Keratinocyte (primary cell): ENCODE results near the gene VPS25. TPM values are rescaled to one million over a fixed set of nuclear protein-coding genes. Genes with fewer than 3 reads are reported as not detected.

Source experiments
- DNase-seq: peaks from one replicate; pipeline ENCODE4 v3.0.0-alpha.2; 2011; ENCODE audit warnings: low read depth, missing footprints, low spot score
- FAIRE-seq: peaks from 2 replicates; lab custom pipeline; 2011; peaks lifted over from hg19 to GRCh38; lab: Jason Lieb, UNC
- H2AFZ ChIP-seq: 2 replicates; pipeline ENCODE4 v1.6.0; 2012; ENCODE audit warnings: low read length, control low read depth, inconsistent platforms; ENCODE audit not compliant: control insufficient read depth
- H3K27ac ChIP-seq: 2 replicates; pipeline ENCODE4 v1.5.1; 2011; ENCODE audit warnings: low read length; ENCODE audit not compliant: control insufficient read depth, insufficient read depth
- H3K27me3 ChIP-seq: 3 replicates; pipeline ENCODE4 v1.6.0; 2011; ENCODE audit warnings: low read length; ENCODE audit not compliant: control insufficient read depth, insufficient read depth; ENCODE audit errors: extremely low read depth
- H3K36me3 ChIP-seq, 2 experiments: 2 replicates in 1 of 2; 3 replicates in 1 of 2; pipeline ENCODE4 v1.5.1; 2011; ENCODE audit warnings: low read length in 2 of 2, mild to moderate bottlenecking in 1 of 2; ENCODE audit not compliant: control insufficient read depth in 2 of 2, insufficient read depth in 2 of 2; ENCODE audit errors: extremely low read depth in 1 of 2
- H3K4me1 ChIP-seq: 3 replicates; pipeline ENCODE4 v1.5.1; 2011; ENCODE audit warnings: low read length; ENCODE audit not compliant: control insufficient read depth, insufficient read depth; ENCODE audit errors: extremely low read depth
- H3K4me2 ChIP-seq: 3 replicates; pipeline ENCODE4 v1.6.0; 2011; ENCODE audit warnings: low read depth, low read length; ENCODE audit not compliant: control insufficient read depth, insufficient read depth; ENCODE audit errors: extremely low read depth
- H3K4me3 ChIP-seq, 3 experiments: fragments of 200-600 bp in 1 of 3; sonication (generic) in 1 of 3; 2 replicates in 2 of 3; 3 replicates in 1 of 3; pipeline ENCODE4 v1.5.1; 2011 to 2016; ENCODE audit warnings: low read length in 3 of 3, mild to moderate bottlenecking in 3 of 3, control low read depth in 2 of 3, inconsistent platforms in 1 of 3, low read depth in 1 of 3, mixed read lengths in 1 of 3, mixed run types in 1 of 3, moderate library complexity in 1 of 3; ENCODE audit not compliant: control insufficient read depth in 2 of 3, insufficient read depth in 2 of 3; ENCODE audit errors: extremely low read depth in 1 of 3
- H3K79me2 ChIP-seq: 2 replicates; pipeline ENCODE4 v1.6.0; 2012; ENCODE audit warnings: low read length; ENCODE audit not compliant: control insufficient read depth, insufficient read depth
- H3K9ac ChIP-seq: 3 replicates; pipeline ENCODE4 v1.6.0; 2011; ENCODE audit warnings: low read length; ENCODE audit not compliant: control insufficient read depth, insufficient read depth; ENCODE audit errors: extremely low read depth
- H3K9me1 ChIP-seq: 3 replicates; pipeline ENCODE4 v1.6.0; 2011; ENCODE audit warnings: low read length; ENCODE audit not compliant: control insufficient read depth, insufficient read depth; ENCODE audit errors: extremely low read depth
- H3K9me3 ChIP-seq: 2 replicates; pipeline ENCODE4 v1.5.1; 2012; ENCODE audit warnings: low read depth, low read length; ENCODE audit not compliant: control insufficient read depth
- H4K20me1 ChIP-seq: 3 replicates; pipeline ENCODE4 v1.6.0; 2011; ENCODE audit warnings: low read length; ENCODE audit not compliant: control insufficient read depth, insufficient read depth; ENCODE audit errors: extremely low read depth
- CTCF ChIP-seq, 3 experiments: IDR thresholded peaks in 1 of 3; conservative IDR thresholded peaks in 1 of 3; optimal IDR thresholded peaks in 1 of 3; 2 replicates in 2 of 3; 3 replicates in 1 of 3; pipeline versions ENCODE3 to v1.5.1; 2011; ENCODE audit warnings: low read length in 3 of 3, mild to moderate bottlenecking in 3 of 3, moderate library complexity in 2 of 3, control low read depth in 1 of 3, inconsistent platforms in 1 of 3; ENCODE audit not compliant: insufficient read depth in 2 of 3; ENCODE audit errors: extremely low read depth in 1 of 3
- EZH2 ChIP-seq: IDR thresholded peaks from one replicate; pipeline ENCODE4 v1.6.1; 2012; ENCODE audit warnings: inconsistent platforms, mild to moderate bottlenecking, low read length, moderate library complexity
- dilution Hi-C: fragments of 300-500 bp; cut with MboI; formaldehyde crosslinking; loops from one replicate; pipeline ENCODE4 v1.7.0; 2020; ENCODE audit warnings: low sequenced_read_pairs; ENCODE audit not compliant: extremely low pct_ligation_motif_present
- polyA plus RNA-seq, 5 experiments: library from polyadenylated mRNA; depleted of rRNA in 3 of 5; stranded (reverse) in 3 of 5; stranded (forward) in 1 of 5; unstranded in 1 of 5; fragments of >200 nt; gene quantifications; 1 replicate in 1 of 5; 2 replicates in 3 of 5; 3 replicates in 1 of 5; pipeline versions ENCODE4 v1.2.1 to v1.2.3, GENCODE V29; 2011 to 2012; ENCODE audit warnings: missing spikeins in 2 of 5, low read depth in 1 of 5, low replicate concordance in 1 of 5

VPS25 gene
- polyA plus RNA-seq, 1 donor (not counting 4 experiments of a cell fraction or from before 2014, with no cell fraction given) = 122 TPM

DNA sequence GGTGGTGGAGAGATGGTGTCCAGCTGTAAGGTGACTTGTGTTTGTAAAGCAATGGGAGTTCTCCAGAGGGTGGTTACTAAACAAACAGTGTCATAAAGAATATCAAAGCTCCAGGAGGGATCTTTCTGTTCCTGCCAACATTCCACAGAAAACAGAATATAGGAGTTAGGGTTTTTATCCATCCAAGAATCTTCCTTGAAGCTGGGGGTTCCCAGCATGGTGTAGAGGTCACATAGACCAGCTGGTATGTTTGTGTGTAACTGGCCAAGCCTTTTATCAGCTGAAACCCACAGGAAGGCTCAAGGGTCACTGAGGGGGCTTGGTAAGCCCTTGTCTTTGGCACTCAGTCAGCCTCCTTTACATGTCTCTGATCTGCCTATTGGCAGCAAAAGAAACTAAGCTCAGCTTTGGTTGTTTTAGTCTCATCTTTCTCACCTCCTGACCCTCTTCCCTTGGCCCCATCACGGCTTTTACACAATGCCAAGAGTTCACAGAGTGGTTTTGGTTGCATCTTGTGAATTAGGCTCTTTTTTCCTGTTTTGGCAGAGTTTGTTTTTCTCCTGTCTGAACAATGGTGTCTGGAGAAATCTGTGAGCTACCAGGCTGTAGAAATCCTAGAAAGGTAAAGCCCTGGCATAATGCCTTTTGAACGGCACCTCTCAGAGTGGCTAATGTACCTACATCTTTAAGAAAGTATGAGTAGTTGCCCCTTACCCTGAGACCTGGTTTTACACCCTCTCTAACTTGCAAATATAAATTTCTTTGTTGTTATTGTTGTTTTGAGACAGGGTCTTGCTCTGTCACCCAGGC, 30.0 kb downstream of the VPS25 start:
- no peak overlapping the region for H2AFZ ChIP-seq
- TF ChIP-seq EZH2 (no peak), CTCF (optimal IDR thresholded peaks at IDR 0.05 in 1 of 3, IDR thresholded peaks at IDR 0.05 in 1 of 3, conservative IDR thresholded peaks at IDR 0.05 in 1 of 3; ENCODE audit: extremely low read depth in 1 of 3, insufficient read depth in 2 of 3, low read length in 3 of 3) (no peak)
- no peaks in the 10 kb centered on the region for H4K20me1 ChIP-seq
- DNase-seq (no peak), FAIRE-seq (no peak)
- no peaks in the 10 kb centered on the region for H3K4me1 ChIP-seq
- no peaks in the 10 kb centered on the region for H3K9me3 ChIP-seq
- H3K79me2 ChIP-seq = no peaks in the 10 kb centered on the region
- no peak overlapping the region for H3K27ac ChIP-seq
- H3K27me3 ChIP-seq = no peaks in the 10 kb centered on the region
- dilution Hi-C loops = no loop called here
- H3K4me2 ChIP-seq = no peak overlapping the region
- no peaks in the 10 kb centered on the region for H3K36me3 ChIP-seq
- no peaks in the 10 kb centered on the region for H3K9me1 ChIP-seq
- H3K4me3 ChIP-seq = no peak overlapping the region
- no peak overlapping the region for H3K9ac ChIP-seq

DNA sequence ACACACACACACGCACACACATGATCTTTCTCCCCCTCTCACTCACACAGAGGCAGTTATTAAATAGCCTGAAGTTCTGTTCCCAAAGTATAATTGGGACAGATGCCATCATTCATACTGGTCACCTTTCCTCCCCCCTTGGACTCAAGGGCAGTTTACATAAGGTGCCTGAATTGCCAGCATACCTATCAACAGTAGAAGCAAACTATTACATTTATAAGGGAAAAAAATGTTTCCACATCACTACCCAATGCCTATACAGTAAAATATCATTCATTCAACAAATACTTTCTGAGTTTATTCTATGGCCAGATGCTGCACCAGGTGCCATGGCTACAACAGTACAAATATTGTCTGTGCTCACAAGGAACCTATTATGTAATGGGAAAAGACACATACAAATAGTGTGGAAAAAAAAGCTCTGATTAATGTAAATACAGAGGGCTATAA, 31.7 kb downstream of the VPS25 start:
- DNase-seq (no peak), FAIRE-seq (no peak)
- no peaks in the 10 kb centered on the region for H3K27me3 ChIP-seq
- no peaks in the 10 kb centered on the region for H3K36me3 ChIP-seq
- no peaks in the 10 kb centered on the region for H3K9me1 ChIP-seq
- H3K27ac ChIP-seq = no peak overlapping the region
- dilution Hi-C loops = no loop called here
- no peaks in the 10 kb centered on the region for H3K79me2 ChIP-seq
- no peak overlapping the region for H2AFZ ChIP-seq
- H4K20me1 ChIP-seq = no peaks in the 10 kb centered on the region
- H3K9ac ChIP-seq = no peak overlapping the region
- H3K4me2 ChIP-seq = no peak overlapping the region
- no peaks in the 10 kb centered on the region for H3K9me3 ChIP-seq
- no peaks in the 10 kb centered on the region for H3K4me1 ChIP-seq
- TF ChIP-seq CTCF (optimal IDR thresholded peaks at IDR 0.05 in 1 of 3, IDR thresholded peaks at IDR 0.05 in 1 of 3, conservative IDR thresholded peaks at IDR 0.05 in 1 of 3; ENCODE audit: extremely low read depth in 1 of 3, insufficient read depth in 2 of 3, low read length in 3 of 3) = no peak
- no peak for TF ChIP-seq EZH2
- no peak overlapping the region for H3K4me3 ChIP-seq
